NCI-H2081 treated with DMSO at 0.1 percent for 48 hours (cell line): ENCODE results near the gene PRR23C.

Source experiments
- DNase-seq: peaks from one replicate; lab custom pipeline; 2025; lab: John Stamatoyannopoulos, UW

Gene PRR23C

GRCh38 chr3:138995706-138996105 lies 49.0 kb downstream of the PRR23C start:
- no peak for DNase-seq
